HS-5 (cell line): ENCODE data around the gene NFAM1.
A peak's percentile ranks its signal among the peaks of the same experiment; 100 is the strongest.

Source experiments
- DNase-seq: peaks from one replicate; pipeline ENCODE4 v3.0.0-alpha.2; 2012; ENCODE audit warnings: low read depth

NFAM1 gene

GRCh38 chr22:42383287-42383686, 48.9 kb downstream of the NFAM1 start:
- DNase-seq: no peak

GRCh38 chr22:42380769-42381551, 51.2 kb downstream of the NFAM1 start:
- DNase-seq: no peak

- DNase-seq: no peak
Measured at GRCh38 chr22:42379966-42380537, 52.2 kb downstream of the NFAM1 start.

GRCh38 chr22:42376711-42377554, 55.3 kb downstream of the NFAM1 start:
- DNase-seq: no peak

- no peak for DNase-seq
Measured at GRCh38 chr22:42375982-42376381, 56.2 kb downstream of the NFAM1 start.

- DNase-seq: no peak
Measured at GRCh38 chr22:42372976-42373375, 59.2 kb downstream of the NFAM1 start.

GRCh38 chr22:42371501-42371900, 60.7 kb downstream of the NFAM1 start:
- DNase-seq: no peak

GRCh38 chr22:42371099-42371498, 61.1 kb downstream of the NFAM1 start:
- DNase-seq: no peak

- peak; percentile 58 for DNase-seq
Measured at GRCh38 chr22:42369250-42370041, 62.8 kb downstream of the NFAM1 start.

- DNase-seq: no peak
Measured at GRCh38 chr22:42368379-42369249, 63.6 kb downstream of the NFAM1 start.

GRCh38 chr22:42367980-42368378, 64.2 kb downstream of the NFAM1 start:
- no peak for DNase-seq

- no peak for DNase-seq
Measured at GRCh38 chr22:42366806-42367581, 65.2 kb downstream of the NFAM1 start.

- no peak for DNase-seq
Measured at GRCh38 chr22:42365942-42366695, 66.1 kb downstream of the NFAM1 start.

GRCh38 chr22:42365111-42365865, 66.9 kb downstream of the NFAM1 start:
- DNase-seq: no peak

- no peak for DNase-seq
Measured at GRCh38 chr22:42364604-42365110, 67.5 kb downstream of the NFAM1 start.

- DNase-seq: no peak
Measured at GRCh38 chr22:42363892-42364291, 68.3 kb downstream of the NFAM1 start.

GRCh38 chr22:42361523-42361922, 70.7 kb downstream of the NFAM1 start:
- no peak for DNase-seq

GRCh38 chr22:42360348-42360747, 71.9 kb downstream of the NFAM1 start:
- no peak for DNase-seq
